Measurements from ENCODE around the gene TP63.

TP63 gene

DNA sequence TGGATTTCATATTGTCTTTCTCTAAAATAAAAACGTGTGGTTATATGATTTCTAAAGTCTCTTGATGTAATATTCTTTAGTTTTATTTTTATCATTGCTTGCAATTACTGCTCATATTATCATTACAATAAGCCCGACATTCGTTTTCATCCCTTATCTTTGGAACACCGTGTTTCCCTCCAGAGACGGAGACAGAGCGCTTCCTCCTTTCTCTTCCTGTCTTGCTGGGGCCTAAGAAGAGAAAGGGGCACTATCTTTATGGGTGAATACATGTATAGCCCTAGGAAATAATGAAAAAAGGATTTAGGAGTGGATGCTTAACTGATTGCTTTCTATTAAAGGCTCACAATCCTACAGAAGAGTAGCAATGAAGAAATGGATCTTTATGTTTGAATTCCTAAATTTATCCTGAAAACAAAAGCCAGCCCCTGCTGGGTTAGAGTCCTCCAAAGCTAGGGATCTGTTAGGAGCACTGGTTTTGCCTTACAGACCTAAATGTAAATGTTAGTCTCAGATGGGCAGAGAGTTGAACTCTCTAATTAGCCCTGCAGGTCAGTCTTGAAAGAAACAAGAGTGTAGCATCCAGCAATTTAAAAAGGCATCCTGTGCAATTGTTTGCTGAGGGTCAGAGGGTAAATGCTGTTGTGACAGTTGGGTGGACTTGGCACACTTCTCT lies 145.1 kb downstream of the TP63 start:
- DNase-seq (ENCODE audit: low read depth): no peak

DNA sequence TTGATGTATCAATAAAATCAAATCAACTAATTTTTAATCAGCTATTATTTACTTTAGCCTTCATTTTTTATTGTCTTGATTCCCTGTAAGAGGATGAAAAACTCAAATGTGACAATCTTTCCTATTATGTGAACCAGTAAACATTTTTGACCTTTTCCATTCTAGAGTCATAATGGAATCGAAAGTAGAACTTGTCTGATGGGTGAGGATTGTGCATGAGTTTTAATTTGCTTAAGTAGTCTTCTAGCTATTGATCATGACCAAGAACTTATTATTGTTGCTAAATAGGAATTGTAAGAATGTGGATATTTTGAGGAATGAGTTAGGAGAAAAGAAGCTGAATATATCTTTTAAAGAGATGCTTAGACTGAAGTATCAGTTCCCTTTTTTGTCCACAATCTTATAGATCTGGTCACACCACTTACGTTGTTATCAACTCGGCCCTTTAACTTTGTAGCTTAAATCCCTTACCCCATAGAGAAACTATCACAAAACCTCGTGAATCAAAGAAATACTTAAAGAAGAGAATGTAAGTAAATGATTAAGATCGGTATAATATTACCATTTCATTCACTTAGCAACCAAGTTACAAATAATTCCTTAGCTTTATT lies 147.3 kb downstream of the TP63 start:
- DNase-seq (ENCODE audit: low read depth): no peak

DNA sequence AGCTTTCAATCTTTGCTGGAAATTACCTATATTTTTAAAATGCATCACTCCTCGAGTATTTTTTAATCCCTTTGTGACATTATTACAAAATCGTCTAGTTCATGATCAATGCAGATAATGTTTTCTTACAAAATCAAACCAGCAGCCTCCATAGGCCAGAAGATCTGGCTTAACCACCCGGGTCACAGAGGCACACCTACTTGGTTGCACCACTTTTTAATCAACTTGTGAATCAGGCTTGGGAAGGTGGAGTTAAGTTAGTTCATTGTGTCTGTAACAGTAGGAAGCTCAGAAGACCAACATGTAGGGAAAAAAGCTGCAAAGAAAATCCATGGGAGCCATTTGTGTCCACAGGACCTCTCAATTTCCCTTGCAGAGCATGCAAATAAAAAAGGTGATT lies 148.0 kb downstream of the TP63 start:
- DNase-seq (ENCODE audit: low read depth): no peak

DNA sequence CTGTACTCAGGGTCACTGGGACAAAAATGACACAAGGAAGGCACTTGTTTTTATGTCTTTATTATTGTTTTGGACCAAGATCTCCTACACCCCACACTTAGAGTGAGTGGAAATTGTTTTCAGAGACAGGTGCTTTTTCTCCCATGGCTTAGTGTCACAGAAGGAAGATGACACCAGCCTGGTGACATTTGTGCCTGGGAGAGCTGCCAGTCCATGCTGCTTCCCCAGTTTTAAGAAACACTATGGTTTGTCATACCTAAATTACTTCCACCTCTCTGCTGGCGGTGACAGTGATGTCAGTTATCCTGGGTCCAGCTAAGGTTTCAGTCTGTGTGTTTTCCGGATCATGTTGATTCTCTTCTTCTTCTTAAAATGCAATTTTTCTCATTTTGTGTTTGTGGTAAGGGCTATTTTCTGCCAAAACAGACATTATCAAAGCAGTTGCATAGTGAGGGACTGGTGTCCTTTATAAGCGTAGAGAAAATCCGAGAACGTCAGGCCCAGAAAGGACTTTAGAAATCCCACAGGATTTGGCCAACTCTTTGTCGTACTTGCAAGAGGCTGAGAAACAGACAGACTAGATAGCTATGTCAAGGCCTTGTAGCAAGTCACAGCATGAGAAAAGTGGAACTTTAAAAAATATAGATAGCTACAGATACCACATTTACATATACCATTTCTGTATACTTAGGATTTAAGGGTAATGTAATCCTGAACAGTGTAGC lies 149.5 kb downstream of the TP63 start:
- DNase-seq (ENCODE audit: low read depth): no peak

DNA sequence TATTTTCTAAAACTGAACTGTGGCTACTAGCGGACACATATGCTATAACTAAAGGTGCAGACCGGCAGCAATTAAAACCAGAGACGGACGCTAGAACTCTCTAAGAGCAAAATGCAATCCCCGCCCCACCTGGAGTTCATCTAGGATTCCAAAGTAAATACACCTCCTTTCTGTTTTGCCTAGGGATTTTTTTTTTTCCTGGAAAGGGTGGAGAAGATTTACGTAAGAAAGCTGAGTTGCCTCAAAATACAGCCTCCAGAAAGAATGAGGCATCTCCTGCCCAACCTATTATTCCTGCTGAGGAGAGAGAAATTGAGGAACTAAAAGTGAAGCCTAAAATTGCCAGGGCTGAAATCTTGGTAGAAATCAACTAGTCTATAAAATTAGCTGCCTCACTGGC lies 150.2 kb downstream of the TP63 start:
- no peak for DNase-seq (ENCODE audit: low read depth)

DNA sequence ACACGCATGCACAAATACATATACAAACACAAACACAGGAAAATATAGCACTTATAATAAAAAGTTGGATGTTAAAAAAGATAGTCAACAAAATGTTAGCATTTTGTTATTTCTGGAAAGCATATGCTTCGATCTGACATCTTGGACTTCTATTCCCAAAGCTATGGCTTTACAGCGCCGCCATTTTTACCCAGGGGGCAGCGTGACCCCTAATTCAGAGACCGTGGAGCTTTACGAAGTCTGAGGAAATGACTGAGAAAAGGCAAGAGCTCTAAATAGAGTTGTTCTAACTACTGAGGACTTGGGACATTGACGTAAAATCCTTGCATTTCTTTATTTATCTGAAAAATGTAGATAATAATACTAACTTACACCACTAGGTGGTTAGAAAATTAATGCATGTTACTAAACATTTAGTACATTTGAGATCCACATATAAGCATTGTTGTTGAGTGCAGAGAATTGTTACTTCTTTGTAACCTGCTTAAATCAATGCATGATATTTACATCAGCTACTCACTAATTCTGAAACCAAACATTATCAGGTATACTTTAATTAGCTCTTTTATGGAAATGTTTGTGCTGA lies 155.4 kb downstream of the TP63 start:
- no peak for DNase-seq (ENCODE audit: low read depth)

DNA sequence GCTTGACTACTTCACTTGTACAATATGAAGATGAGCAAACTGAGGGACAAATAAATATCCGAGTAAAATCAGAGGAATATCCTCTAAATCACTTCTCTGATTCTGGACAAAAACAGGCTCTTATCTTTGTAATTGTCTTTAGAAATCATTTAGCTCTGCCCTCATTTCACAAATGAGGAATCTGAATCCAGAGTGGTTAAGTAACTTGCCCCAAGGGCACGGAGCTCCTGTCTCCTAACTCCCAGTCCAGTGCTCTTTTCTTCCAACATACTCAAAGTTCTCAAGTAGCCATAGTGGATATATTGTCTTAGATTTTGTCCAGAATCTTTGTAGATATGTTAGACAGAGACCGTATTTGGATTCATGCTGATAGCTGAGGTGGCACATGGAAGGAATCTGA lies 156.0 kb downstream of the TP63 start:
- DNase-seq (ENCODE audit: low read depth): no peak

DNA sequence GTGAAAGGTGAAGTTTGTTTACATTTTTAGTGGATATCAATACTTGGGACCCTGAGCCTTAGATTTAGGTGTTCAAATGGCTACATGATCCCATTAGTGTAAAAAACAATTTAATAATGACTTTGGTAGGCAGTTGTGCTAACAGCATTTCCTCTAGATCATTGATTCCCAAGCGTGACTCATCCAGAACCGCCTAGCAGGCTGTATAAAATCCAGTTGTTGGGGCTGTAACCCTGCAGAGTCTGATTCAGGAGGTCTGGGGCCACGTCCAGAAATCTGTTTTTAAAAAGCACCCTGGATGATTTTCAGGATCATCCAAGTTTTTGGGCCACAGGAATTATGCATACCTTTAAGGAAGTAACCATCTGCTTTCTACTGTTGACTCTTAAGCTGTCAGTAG lies 156.4 kb downstream of the TP63 start:
- no peak for DNase-seq (ENCODE audit: low read depth)

DNA sequence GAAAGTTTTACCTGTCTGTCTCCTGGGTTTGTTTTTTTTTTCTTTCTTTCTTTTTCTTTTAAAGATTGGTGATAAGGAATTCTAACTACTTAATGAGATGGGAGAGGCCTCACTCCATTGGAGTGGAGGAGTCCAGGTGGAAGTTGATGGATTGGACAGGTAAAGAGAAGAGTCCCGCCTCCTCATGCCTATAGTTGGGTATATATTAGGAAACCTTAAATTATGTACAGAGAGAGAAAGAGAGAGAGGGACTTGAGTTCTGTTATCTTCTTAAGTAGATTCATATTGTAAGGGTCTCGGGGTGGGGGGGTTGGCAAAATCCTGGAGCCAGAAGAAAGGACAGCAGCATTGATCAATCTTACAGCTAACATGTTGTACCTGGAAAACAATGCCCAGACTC lies 158.2 kb downstream of the TP63 start:
- no peak for DNase-seq (ENCODE audit: low read depth)

DNA sequence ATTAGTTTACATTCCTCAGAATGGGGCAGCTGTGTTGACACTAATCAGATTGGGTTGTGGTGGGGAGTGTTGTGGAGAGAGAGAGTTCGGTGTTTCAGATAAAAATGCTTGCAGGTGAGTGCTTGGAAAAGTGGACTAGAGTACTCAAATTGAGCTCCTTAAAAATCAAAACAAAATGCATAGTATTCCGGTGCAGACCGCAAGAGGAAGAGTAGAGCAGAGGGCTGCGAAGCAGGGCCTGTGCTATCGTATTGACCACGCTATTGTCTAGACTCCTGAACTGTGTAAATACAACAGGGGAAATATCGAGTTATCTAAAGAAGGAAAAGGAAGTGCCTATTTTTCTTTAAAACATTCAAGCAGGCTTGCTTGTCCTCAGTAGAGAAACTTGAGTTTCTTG lies 159.5 kb downstream of the TP63 start:
- DNase-seq (ENCODE audit: low read depth): no peak

DNA sequence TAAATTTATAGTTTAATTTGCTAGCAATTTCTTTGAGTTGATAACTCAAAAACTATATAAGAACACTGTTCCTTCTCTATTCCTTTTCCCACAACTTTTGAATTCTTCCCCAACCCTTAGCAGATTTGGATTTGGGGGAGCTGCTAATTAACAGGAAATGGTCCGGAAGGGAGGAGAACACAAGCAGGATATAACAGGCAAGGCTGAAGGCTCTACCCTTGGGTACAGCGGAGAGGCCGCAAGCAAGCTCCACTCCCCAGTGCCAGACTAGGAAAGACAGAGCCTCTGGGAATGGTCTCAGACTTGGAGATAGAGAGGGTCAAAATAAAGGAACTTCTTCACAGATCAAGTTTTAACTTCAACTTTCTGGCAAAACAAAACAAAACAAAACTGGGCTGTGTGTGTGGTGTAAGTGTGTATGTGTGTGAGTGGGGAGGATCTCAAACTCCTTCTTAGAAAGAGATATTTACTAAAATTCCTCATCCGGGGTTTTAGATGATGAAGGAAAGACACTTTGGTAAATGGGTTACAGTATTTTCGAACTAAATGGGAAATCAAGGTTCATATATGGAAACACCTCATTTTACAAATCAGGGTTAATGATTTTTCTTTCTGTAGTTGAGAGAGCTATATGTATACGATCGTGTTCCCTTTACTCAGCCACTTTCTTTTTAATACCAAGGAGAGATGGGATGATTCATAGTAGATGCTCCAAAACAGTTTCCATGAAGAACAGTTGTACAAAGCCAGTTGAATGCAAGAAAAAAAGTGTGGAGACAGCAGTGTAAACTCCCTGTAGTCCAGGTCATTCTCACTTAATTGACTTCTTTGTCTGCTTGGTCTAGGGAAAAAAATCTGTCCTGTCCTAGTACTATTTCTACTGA lies 161.1 kb downstream of the TP63 start:
- no peak for DNase-seq (ENCODE audit: low read depth)

DNA sequence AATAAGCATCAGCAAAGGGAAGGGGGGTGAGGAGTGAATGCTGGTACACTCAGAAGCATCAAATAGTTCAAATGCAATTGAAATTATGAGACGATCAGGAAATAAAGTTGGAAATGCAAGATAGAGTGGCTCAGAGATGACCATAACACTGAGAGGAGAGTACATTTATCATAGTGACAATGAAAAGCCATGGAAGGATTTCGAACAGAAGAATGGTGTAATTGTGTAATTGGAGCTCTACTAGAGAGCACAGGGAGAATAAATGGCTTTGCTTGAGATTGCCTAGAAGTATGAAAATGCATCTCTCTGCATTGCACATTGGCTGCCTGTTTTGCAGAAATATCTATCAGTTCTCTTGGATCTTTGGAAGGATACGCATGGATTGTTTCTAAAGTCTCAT lies 163.3 kb downstream of the TP63 start:
- no peak for DNase-seq (ENCODE audit: low read depth)

DNA sequence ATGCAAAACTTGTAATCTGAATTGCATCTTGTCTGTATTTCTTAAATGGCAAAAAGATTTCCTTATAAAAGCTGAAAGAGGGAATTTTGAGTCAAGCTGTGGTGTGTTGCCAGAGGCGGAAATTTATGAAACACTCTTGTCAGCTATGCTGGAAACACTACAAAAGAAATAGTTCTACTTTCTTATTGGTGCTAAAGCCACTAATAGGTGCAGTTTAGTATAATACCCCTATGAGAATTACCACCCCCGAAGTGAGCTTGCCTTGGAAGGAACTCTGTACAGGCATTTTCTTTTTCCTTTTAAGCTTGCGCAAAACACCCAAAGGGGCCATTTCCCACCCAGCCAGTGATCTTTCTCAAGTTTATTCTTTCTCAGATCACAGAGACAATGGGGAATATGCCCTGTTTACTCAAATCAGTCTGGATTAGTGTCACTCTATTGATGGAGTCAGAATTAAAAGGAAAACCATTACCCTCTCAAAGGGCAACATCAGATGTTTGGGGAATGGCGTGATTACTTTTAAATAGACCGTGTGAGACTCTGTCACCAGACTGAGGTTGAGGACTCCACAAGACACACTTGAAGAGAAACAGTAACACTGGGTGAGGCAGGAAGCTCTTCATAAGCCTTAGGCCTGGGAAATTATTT lies 166.0 kb downstream of the TP63 start:
- no peak for DNase-seq (ENCODE audit: low read depth)

DNA sequence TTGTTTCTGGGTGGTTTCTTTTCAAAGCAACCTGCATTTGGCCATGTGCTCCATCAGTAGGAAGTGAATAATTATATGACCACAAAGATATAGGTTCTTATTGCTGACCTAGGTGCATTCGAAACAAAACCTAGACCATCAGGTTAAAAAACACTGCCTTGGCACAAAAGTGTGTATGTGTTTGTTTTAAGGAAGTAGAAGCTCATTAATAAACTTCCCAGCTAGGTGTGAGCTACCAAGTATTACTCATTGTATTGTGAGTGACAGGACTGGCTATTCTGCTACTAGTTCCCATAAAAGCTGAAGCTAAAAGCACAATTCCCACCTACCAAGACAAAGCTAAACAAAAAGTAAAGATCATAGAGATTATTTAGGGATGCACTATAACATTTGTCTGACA lies 168.2 kb downstream of the TP63 start:
- DNase-seq (ENCODE audit: low read depth): no peak

DNA sequence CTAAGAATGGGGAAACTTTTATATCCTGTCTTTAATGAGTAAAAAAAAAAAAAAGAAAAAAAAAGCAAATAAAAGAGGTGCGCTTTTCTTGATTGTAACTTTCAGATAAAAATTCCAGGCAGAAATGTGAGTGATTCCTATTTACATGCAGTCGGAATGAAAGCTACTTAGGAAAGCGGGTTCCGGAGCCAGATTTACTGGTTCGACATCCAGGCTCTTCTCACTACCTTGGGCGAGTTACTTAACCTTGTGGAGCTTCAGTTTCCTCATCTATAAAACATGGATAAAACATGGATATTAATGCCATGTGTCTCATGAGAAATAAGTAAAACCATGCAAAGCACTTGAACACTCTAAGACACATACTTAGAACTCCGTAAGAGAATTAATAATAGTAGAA lies 169.2 kb downstream of the TP63 start:
- no peak for DNase-seq (ENCODE audit: low read depth)

DNA sequence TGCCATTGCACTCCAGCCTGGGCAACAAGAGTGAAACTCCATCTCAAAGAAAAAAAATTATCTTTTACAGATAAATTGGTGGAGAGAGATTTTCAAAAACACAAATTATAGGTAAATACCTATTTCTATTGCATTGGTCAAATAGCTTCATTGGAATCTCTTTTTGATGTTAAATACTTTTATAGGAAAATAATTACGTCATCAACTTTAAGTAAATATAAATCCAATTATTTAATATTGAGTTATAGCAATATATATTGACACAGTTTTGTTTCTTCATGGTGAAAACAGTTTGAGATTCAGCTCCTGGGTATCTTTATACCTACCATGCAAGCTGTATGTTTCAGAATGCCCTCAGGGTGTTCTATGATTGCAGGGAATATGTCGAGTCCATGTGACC lies 172.1 kb downstream of the TP63 start:
- DNase-seq (ENCODE audit: low read depth): no peak

DNA sequence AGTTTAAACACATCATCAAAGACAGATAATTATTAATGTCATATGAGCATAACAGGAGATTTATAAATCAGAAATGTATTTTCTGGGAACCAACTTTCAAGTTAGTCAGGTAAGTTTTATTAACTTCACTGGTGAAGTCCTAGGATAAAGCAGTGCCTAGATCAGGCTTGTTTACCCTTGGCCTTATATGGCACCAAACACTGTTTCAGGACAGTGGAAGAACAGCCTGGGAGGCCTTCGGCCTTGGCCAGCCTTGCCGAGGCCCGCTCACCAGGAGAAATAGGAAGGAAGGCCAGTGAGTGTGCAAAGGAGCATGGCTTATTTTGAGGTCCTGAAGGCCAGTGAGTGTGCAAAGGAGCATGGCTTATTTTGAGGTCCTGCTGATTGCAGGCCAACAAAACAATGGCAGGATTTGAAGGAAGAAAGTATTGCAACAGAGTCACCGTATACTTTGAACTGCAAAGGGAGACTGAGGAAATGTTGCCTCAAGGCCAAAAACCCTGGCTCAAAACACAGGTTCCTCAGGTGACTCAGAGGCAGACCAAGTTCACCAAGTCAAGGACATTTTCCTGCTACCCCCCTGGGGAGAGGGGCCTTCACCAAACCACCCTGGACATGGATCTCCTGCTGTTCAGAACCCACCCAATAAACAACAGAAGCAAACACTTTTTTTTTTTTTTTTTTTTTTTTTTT lies 174.3 kb downstream of the TP63 start:
- no peak for DNase-seq (ENCODE audit: low read depth)

DNA sequence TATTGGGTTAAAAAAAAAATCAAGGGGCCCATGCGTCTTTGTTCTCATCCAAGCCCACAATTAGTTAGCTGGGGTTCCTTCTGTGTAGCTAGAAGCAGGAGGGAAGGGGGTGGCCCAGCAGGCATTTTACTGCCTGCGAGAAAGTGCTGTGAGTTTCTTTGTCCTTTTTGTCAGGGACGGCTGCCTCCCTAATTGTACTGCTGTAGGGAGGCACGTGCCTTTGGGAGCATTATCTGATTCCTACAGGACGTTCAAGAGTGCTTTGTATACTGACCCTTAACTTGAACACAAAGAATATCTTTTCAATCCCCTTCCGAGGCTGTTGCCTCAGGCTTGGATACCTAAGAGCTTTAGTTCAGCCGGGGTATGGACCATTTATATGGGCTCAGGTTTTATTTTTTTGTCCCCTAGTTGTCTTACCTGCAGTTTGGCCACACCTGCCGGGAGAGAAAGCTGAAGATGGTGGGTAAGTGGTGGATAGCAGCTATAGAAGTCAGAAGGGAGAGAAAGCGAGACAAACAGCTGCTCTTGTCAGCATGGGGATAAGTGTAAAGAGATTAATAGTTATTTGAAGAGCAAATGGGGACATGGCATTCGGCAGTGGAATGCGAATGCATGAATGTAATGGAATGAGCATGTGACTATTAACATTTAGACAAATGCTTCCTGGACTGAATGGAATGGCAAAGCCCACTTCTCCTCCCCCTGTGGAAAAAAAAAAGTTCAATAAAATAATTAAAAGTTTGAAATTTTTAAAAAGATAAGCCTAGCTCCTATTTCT lies 175.2 kb downstream of the TP63 start:
- DNase-seq (ENCODE audit: low read depth): no peak

DNA sequence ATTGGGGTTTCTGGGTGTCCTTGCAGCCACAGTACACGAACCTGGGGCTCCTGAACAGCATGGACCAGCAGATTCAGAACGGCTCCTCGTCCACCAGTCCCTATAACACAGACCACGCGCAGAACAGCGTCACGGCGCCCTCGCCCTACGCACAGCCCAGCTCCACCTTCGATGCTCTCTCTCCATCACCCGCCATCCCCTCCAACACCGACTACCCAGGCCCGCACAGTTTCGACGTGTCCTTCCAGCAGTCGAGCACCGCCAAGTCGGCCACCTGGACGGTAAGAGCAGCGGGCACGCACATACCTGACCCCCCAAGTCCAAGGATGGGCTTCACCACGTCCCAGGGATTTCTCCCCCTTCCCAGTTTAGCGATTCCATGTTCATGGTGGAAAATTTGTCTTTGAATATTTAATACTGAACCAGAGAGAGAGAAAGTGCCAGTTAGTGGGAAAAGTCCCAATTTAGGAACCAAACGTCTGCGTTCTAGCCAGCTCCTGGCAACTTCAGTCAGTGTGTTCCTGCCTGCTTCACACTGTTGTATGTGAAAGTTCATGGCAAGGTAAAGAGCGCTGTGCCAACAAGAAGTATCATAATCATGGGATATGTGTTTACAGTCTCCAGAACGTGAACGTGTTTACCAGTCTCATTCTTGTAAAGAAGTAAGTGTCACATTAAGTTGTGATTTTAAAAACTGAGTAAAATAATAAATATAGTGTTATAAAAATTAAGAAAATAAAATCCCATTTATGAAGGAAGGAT lies 177.2 kb downstream of the TP63 start:
- DNase-seq (ENCODE audit: low read depth): no peak

DNA sequence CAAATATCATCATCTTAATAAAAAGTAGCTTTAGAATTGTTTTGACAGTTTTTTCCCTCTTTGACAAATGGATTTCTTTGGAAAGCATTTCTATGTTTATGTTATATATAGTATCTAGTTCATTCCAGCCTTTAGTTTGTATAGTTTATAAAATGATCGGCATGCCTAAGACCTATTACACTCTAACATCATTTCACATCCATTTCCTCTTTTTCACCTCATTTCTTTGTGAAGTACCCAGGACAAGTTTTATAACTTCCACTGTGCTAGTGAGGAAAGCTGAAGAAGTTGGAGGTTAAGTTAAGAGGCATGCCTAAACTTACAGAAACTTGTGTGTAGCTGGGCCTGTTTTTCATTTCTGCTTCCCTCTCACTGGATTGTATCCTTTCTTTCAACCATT lies 178.4 kb downstream of the TP63 start:
- no peak for DNase-seq (ENCODE audit: low read depth)
